Caco-2 (cell line): ENCODE measurements around the gene PGD. TPM values are rescaled to one million over a fixed set of nuclear protein-coding genes. Genes with fewer than 3 reads are reported as not detected.
"Not testable (repeated sequence)": the region's sequence is repeated elsewhere in the genome, so short reads cannot be mapped to it uniquely, and the experiment has no call there.

Experiments used
- BruUV-seq: library from RNA; stranded (reverse); fragments of 400-500 nt; replicated peaks from 2 replicates; lab custom pipeline; 2021; lab: Mats Ljungman, UMichigan
- CTCF ChIA-PET: fragments of 300-600 bp; sonication (Branson Sonifier 250); formaldehyde crosslinking; loops from one replicate; lab custom pipeline; 2022; ENCODE audit warnings: antibody characterized with exemption; lab: Charles Lee
- POLR2A ChIA-PET: fragments of 300-600 bp; sonication (Branson Sonifier 250); formaldehyde crosslinking; loops from one replicate; lab custom pipeline; 2022; ENCODE audit warnings: antibody characterized with exemption; lab: Charles Lee
- DNase-seq, 2 experiments: peaks; one replicate each; pipeline versions ENCODE4 v3.0.0 to v3.0.0-alpha.2; 2020 to 2022
- H3K27me3 ChIP-seq: replicated peaks from 2 replicates; pipeline ENCODE4 v1.6.0; 2011; ENCODE audit warnings: low read length; ENCODE audit not compliant: control insufficient read depth, insufficient read depth
- H3K36me3 ChIP-seq: 2 replicates; pipeline ENCODE4 v1.5.1; 2011; ENCODE audit warnings: low read length; ENCODE audit not compliant: control insufficient read depth, insufficient read depth
- H3K4me1 ChIP-seq: fragments of 250-450 bp; sonication (Bioruptor Pico); 2 replicates; pipeline ENCODE4 v1.5.1; 2020; ENCODE audit warnings: mild to moderate bottlenecking
- H3K4me3 ChIP-seq: 2 replicates; pipeline ENCODE4 v1.5.1; 2011; ENCODE audit warnings: low read depth, mild to moderate bottlenecking, control low read depth, low read length
- H3K9me3 ChIP-seq: fragments of 250-450 bp; sonication (Bioruptor Pico); 2 replicates; pipeline ENCODE4 v1.5.1; 2020; ENCODE audit warnings: mild to moderate bottlenecking, moderate library complexity
- H3K27ac Mint-ChIP-seq: one replicate; pipeline ENCODE4 v1.8.0; 2022; ENCODE audit warnings: mixed read lengths; ENCODE audit not compliant: unreplicated experiment
- H3K27me3 Mint-ChIP-seq: one replicate; pipeline ENCODE4 v1.8.0; 2022; ENCODE audit warnings: mixed read lengths; ENCODE audit not compliant: insufficient read depth, unreplicated experiment
- H3K36me3 Mint-ChIP-seq: one replicate; pipeline ENCODE4 v1.8.0; 2022; ENCODE audit warnings: mild to moderate bottlenecking, mixed read lengths; ENCODE audit not compliant: insufficient read depth, unreplicated experiment
- H3K4me1 Mint-ChIP-seq: one replicate; pipeline ENCODE4 v1.8.0; 2022; ENCODE audit warnings: low read depth, mixed read lengths; ENCODE audit not compliant: unreplicated experiment
- H3K4me3 Mint-ChIP-seq: one replicate; pipeline ENCODE4 v1.8.0; 2022; ENCODE audit warnings: mild to moderate bottlenecking, moderate library complexity, mixed read lengths; ENCODE audit not compliant: unreplicated experiment
- H3K9me3 Mint-ChIP-seq: one replicate; pipeline ENCODE4 v1.8.0; 2022; ENCODE audit warnings: mixed read lengths; ENCODE audit not compliant: unreplicated experiment
- intact Hi-C: fragments of 100-400 bp; cut with micrococcal nuclease; formaldehyde crosslinking; loops from one replicate; pipeline ENCODE4 v1.10.0; 2022; ENCODE audit not compliant: unreplicated experiment
- total RNA-seq: library from RNA; stranded (reverse); gene quantifications from 2 replicates; pipeline ENCODE4 v1.2.3, GENCODE V29; 2022
- TF ChIP-seq, protein P1 (sequence below), 2 experiments: fragments of 200-600 bp in 1 of 2; IDR thresholded peaks; 1 replicate in 1 of 2; 2 replicates in 1 of 2; pipeline versions ENCODE4 v1.5.1 to v1.8.0; 2011 to 2022; ENCODE audit warnings: antibody characterized with exemption in 1 of 2, control low read depth in 1 of 2, inconsistent platforms in 1 of 2, low read depth in 1 of 2, low read length in 1 of 2, mild to moderate bottlenecking in 1 of 2, moderate library complexity in 1 of 2; ENCODE audit not compliant: insufficient read depth in 1 of 2, severe bottlenecking in 1 of 2, unreplicated experiment in 1 of 2

PGD gene
- total RNA-seq, 1 experiment from 2014 or later: 215 TPM

DNA sequence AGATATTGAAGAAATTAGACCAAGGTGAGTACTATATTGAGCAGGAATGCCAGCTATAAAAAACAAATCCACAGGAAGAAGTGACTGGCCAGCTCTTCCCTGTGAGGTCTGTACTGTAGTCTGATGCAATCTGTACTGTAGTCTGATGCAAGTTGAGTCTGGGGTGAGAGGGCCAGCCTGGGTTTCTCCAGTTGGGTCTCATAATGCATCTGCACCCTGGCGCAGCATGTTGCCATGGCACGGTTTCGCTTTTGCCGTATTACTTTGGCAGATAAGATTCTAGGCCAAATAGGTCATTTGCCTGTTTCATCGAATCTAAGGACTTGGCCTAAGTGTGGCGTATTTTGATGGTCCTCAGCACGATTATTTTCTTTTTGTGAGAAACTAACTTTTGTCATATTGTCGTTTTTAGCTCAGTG is 24.4 kb upstream of the PGD start:
- Histone ChIP-seq H3K27me3 (no peaks in the 10 kb centered on the region), H3K9me3 (no peaks in the 10 kb centered on the region), H3K4me3 (no peak overlapping the region), H3K4me1 (no peaks in the 10 kb centered on the region), H3K36me3 (peaks cover 2% of the 10 kb centered on the region; the same call in 1 of the 2 replicates)
- Mint-ChIP-seq H3K27ac (no peak overlapping the region), H3K9me3 (no peaks in the 10 kb centered on the region), H3K4me3 (no peak overlapping the region), H3K27me3 (no peaks in the 10 kb centered on the region), H3K4me1 (no peaks in the 10 kb centered on the region), H3K36me3 (peaks cover 46% of the 10 kb centered on the region)
- ChIA-PET CTCF (no interaction called here), POLR2A (no interaction called here)
- intact Hi-C loops: no loop called here
- BruUV-seq: no TSS peak
- TF ChIP-seq, protein P1, sequence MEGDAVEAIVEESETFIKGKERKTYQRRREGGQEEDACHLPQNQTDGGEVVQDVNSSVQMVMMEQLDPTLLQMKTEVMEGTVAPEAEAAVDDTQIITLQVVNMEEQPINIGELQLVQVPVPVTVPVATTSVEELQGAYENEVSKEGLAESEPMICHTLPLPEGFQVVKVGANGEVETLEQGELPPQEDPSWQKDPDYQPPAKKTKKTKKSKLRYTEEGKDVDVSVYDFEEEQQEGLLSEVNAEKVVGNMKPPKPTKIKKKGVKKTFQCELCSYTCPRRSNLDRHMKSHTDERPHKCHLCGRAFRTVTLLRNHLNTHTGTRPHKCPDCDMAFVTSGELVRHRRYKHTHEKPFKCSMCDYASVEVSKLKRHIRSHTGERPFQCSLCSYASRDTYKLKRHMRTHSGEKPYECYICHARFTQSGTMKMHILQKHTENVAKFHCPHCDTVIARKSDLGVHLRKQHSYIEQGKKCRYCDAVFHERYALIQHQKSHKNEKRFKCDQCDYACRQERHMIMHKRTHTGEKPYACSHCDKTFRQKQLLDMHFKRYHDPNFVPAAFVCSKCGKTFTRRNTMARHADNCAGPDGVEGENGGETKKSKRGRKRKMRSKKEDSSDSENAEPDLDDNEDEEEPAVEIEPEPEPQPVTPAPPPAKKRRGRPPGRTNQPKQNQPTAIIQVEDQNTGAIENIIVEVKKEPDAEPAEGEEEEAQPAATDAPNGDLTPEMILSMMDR (IDR thresholded peaks at IDR 0.05; ENCODE audit: insufficient read depth in 1 of 2, low read depth in 1 of 2, low read length in 1 of 2, severe bottlenecking in 1 of 2, unreplicated experiment in 1 of 2): no peak
- no peak for DNase-seq

DNA sequence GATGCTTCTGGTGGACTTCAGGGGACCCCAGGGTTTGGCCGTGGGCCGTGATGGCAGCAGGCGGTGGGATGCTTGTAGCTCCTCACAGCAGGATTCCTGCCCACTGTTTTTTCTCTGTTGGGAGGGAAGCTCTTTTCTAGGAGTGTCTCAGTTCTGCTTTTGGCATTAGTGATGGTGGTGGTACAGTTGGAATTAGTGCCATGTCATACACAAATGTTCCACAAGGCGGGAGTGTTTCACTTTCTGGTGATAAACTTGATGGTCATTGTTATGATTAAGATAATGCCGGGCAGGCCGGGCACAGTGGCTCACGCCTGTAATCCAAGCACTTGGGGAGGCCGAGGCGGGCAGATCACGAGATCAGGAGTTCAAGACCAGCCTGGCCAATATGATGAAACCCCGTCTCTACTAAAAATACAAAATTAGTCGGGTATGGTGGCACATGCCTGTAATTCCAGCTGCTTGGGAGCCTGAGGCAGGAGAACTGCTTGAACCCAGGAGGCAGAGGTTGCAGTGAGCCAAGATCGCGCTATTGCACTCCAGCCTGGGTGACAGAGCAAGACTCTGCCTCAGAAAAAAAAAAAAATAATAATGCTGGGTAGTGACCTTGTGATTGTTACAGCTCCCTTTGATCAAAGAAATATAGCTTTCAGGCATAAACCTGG is 21.4 kb upstream of the PGD start:
- TF ChIP-seq, protein P1 (IDR thresholded peaks at IDR 0.05; ENCODE audit: insufficient read depth in 1 of 2, low read depth in 1 of 2, low read length in 1 of 2, severe bottlenecking in 1 of 2, unreplicated experiment in 1 of 2): peak; percentile 63 to 67
- H3K4me3 ChIP-seq, H3K4me1 Mint-ChIP-seq, H3K4me3 Mint-ChIP-seq, BruUV-seq, H3K36me3 ChIP-seq, H3K27ac Mint-ChIP-seq, H3K9me3 ChIP-seq, H3K9me3 Mint-ChIP-seq, H3K4me1 ChIP-seq, H3K27me3 Mint-ChIP-seq, H3K27me3 ChIP-seq: not testable (repeated sequence)
- DNase-seq: peak; percentile 51 to 63
- POLR2A ChIA-PET: interaction anchor here (0.6 kb wide), 1 partner anchor 15 kb away, joined by 4 read pairs; no protein-coding TSS in a partner anchor
- intact Hi-C loops: loop anchor here (1.0 kb wide), 3 partner anchors 21 to 117 kb away; no protein-coding TSS in a partner anchor
- CTCF ChIA-PET: interaction anchor here (0.5 to 1.6 kb wide), 7 partner anchors 9 to 525 kb away, joined by 3 to 16 read pairs (median 5); partner anchors contain the start of genes CENPS and PGD
- H3K36me3 Mint-ChIP-seq: peaks cover 35% of the 10 kb centered on the region

DNA sequence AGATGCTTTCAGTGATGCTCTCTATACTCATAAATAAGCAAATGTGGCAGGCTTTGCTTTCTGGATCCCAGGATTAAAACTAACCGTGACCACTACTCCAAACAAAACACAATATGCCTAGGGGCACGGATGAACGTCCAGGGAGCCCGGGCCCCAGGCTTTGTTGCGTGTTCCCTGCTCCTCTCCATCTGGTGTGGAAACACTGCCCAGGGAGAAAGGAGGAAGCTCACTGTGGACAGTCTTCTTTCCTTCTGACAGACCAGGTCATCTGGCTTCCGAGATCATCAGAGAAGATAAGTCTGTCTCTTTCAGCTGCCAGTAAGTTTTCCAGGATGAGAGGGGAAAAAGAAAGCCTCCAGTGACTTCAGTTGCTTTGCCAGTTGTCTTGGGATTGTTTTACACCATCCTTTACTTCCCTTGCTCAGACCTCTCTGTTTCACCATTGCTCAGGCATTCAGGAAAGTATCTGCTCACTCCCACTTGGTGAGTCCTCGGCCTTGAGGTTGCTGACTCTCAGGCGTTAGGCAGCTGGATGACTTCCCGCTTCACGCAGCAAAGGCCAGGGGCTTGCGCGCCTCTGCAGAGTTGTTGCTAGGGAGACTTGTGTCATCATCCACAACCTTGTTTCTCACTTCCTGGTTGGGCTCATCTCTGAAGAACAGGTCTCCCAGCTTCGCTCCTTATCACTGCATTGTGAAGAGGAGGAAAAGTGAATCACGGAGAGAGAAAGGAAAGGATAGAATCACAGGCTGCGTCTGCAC is 20.6 kb upstream of the PGD start:
- Histone ChIP-seq H3K4me1 (no peaks in the 10 kb centered on the region), H3K4me3 (no peak overlapping the region), H3K36me3 (peaks cover 2% of the 10 kb centered on the region; the same call in 1 of the 2 replicates), H3K9me3 (no peaks in the 10 kb centered on the region), H3K27me3 (no peaks in the 10 kb centered on the region)
- CTCF ChIA-PET: interaction anchor here (0.6 to 1.6 kb wide), 5 partner anchors 9 to 526 kb away, joined by 3 to 16 read pairs (median 6); partner anchors contain the start of genes CENPS and PGD
- peak in 1 of 2 experiments; percentile 30 for DNase-seq
- Mint-ChIP-seq H3K27ac (no peak overlapping the region), H3K27me3 (no peaks in the 10 kb centered on the region), H3K4me3 (no peak overlapping the region), H3K36me3 (peaks cover 37% of the 10 kb centered on the region), H3K4me1 (no peaks in the 10 kb centered on the region), H3K9me3 (no peaks in the 10 kb centered on the region)
- POLR2A ChIA-PET: no interaction called here
- no TSS peak for BruUV-seq
- intact Hi-C loops: no loop called here
- TF ChIP-seq, protein P1 (IDR thresholded peaks at IDR 0.05; ENCODE audit: insufficient read depth in 1 of 2, low read depth in 1 of 2, low read length in 1 of 2, severe bottlenecking in 1 of 2, unreplicated experiment in 1 of 2): no peak
